A549 (cell line): Measurements from ENCODE around the gene NEIL3.

Source experiments
- BHLHE40 ChIP-seq: IDR thresholded peaks from 2 replicates; pipeline ENCODE4 v1.6.1; 2012; ENCODE audit warnings: low read depth, low read length, inconsistent platforms
- CEBPB ChIP-seq, 2 experiments: fragments of >200 bp in 1 of 2; sonication (Bioruptor Twin) in 1 of 2; formaldehyde crosslinking in 1 of 2; IDR thresholded peaks; 2 replicates each; pipeline ENCODE4 v1.6.1; 2012 to 2016
- CHD4 ChIP-seq: fragments of 200-600 bp; sonication (generic); IDR thresholded peaks from 2 replicates; pipeline ENCODE4 v1.6.1; 2016; ENCODE audit warnings: antibody characterized with exemption, mild to moderate bottlenecking, borderline replicate concordance
- EHMT2 ChIP-seq: fragments of 200-600 bp; sonication (generic); IDR thresholded peaks from 2 replicates; pipeline ENCODE4 v1.6.1; 2016; ENCODE audit warnings: antibody characterized with exemption, low read depth, mild to moderate bottlenecking, moderate library complexity
- HDAC2 ChIP-seq: fragments of 200-600 bp; sonication (generic); IDR thresholded peaks from 2 replicates; pipeline ENCODE4 v1.6.1; 2016
- HOXB13 ChIP-seq: fragments of 250-450 bp; sonication (Bioruptor Pico); IDR thresholded peaks from 2 replicates; pipeline ENCODE4 v1.5.0; 2020; ENCODE audit warnings: low read depth, mild to moderate bottlenecking, moderate library complexity
- JUN ChIP-seq, 2 experiments: fragments of >200 bp; sonication (Bioruptor Twin); formaldehyde crosslinking; IDR thresholded peaks; 2 replicates in 1 of 2; 3 replicates in 1 of 2; pipeline ENCODE4 v1.6.1; 2016 to 2017
- POLR2A ChIP-seq: IDR thresholded peaks from 2 replicates; pipeline ENCODE4 v1.6.1; 2012; ENCODE audit warnings: mild to moderate bottlenecking, low read length
- RAD21 ChIP-seq, 2 experiments: fragments of >200 bp in 1 of 2; sonication (Bioruptor Twin) in 1 of 2; formaldehyde crosslinking in 1 of 2; IDR thresholded peaks in 1 of 2; conservative IDR thresholded peaks in 1 of 2; 2 replicates in 1 of 2; 3 replicates in 1 of 2; pipeline ENCODE4 v1.6.1; 2012 to 2018; ENCODE audit warnings: inconsistent platforms in 1 of 2
- REST ChIP-seq: fragments of 200-600 bp; sonication (generic); IDR thresholded peaks from 2 replicates; pipeline ENCODE4 v1.6.1; 2016; ENCODE audit warnings: antibody characterized with exemption, mild to moderate bottlenecking, moderate library complexity
- RFX5 ChIP-seq: fragments of 450-650 bp; IDR thresholded peaks from 2 replicates; pipeline ENCODE4 v1.7.1; 2014; ENCODE audit warnings: antibody characterized with exemption, mild to moderate bottlenecking, moderate library complexity
- TF ChIP-seq, protein P1 (sequence below): fragments of >200 bp; sonication (Bioruptor Twin); formaldehyde crosslinking; IDR thresholded peaks from 3 replicates; pipeline ENCODE4 v1.5.1; 2016
- TF ChIP-seq, protein P2 (sequence below): fragments of 450-650 bp; IDR thresholded peaks from 2 replicates; pipeline ENCODE4 v1.6.1; 2014; ENCODE audit warnings: antibody characterized with exemption

- TF ChIP-seq HOXB13 (no peak), CEBPB (IDR thresholded peaks at IDR 0.05) (no peak), RAD21 (conservative IDR thresholded peaks at IDR 0.05 in 1 of 2, IDR thresholded peaks at IDR 0.05 in 1 of 2) (no peak), CHD4 (no peak), BHLHE40 (no peak), REST (no peak), RFX5 (no peak), POLR2A (no peak), HDAC2 (no peak), EHMT2 (no peak), JUN (IDR thresholded peaks at IDR 0.05) (no peak)
- TF ChIP-seq, protein P1, sequence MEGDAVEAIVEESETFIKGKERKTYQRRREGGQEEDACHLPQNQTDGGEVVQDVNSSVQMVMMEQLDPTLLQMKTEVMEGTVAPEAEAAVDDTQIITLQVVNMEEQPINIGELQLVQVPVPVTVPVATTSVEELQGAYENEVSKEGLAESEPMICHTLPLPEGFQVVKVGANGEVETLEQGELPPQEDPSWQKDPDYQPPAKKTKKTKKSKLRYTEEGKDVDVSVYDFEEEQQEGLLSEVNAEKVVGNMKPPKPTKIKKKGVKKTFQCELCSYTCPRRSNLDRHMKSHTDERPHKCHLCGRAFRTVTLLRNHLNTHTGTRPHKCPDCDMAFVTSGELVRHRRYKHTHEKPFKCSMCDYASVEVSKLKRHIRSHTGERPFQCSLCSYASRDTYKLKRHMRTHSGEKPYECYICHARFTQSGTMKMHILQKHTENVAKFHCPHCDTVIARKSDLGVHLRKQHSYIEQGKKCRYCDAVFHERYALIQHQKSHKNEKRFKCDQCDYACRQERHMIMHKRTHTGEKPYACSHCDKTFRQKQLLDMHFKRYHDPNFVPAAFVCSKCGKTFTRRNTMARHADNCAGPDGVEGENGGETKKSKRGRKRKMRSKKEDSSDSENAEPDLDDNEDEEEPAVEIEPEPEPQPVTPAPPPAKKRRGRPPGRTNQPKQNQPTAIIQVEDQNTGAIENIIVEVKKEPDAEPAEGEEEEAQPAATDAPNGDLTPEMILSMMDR = no peak
- TF ChIP-seq, protein P2, sequence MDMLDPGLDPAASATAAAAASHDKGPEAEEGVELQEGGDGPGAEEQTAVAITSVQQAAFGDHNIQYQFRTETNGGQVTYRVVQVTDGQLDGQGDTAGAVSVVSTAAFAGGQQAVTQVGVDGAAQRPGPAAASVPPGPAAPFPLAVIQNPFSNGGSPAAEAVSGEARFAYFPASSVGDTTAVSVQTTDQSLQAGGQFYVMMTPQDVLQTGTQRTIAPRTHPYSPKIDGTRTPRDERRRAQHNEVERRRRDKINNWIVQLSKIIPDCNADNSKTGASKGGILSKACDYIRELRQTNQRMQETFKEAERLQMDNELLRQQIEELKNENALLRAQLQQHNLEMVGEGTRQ = no peak
These were observed 83.6 kb downstream of the NEIL3 start for GRCh38 chr4:177393236-177393635.
